ENCODE results near the gene ZEB2. TPM values are rescaled to one million over a fixed set of nuclear protein-coding genes. Genes with fewer than 3 reads are reported as not detected.

ZEB2 gene
- total and polyA plus RNA-seq, 10 of the 15 experiments (the other 5 are each of a cell fraction or from before 2014, with no cell fraction given), result 0.14 to 3.2 (median 0.84) TPM

DNA sequence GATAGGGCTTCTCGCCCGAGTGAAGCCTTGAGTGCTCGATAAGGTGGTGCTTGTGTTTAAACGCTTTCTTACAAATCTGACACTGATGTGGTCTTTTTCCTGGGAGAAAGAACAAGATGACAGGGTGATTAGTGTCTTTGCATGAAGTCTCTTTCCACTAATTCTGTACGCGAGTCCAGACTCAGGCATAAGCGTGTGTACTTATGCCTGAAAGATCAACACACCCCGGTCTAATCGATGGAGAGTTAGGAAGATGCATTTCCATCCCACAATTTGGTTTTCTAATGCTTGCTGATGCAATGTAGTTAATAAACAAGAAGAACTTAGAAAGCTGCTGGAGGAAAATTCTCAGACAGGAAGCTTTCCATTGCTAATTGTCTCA is 130.0 kb downstream of the ZEB2 start:
- ChIA-PET RAD21 (ENCODE audit: unreplicated experiment) (no interaction called here), SMC1A (ENCODE audit: uncharacterized antibody, unreplicated experiment) (no interaction called here)
- WGBS (ENCODE audit: insufficient coverage, insufficient replicate concordance, low lambda C conversion rate, missing lambda C conversion rate), result 89% methylated on average over 9 of the region's 9 CpGs

More for the DNA sequence above, 130.0 kb downstream of the ZEB2 start:
- no peak overlapping the region for H3K4me2 ChIP-seq (ENCODE audit: control insufficient read depth, insufficient read depth)
- no peak overlapping the region for H3K27ac ChIP-seq (ENCODE audit: control insufficient read depth, insufficient read depth)
- no peaks in the 10 kb centered on the region for H3K27me3 ChIP-seq (replicated peaks in 1 of 2; ENCODE audit: control insufficient read depth in 2 of 2, insufficient read depth in 2 of 2, low read length in 1 of 2)
- DNase-seq (ENCODE audit: low read depth, low spot score) (no peak), ATAC-seq (no peak), FAIRE-seq (no peak)
- ChIA-PET CTCF (no interaction called here), POLR2A (no interaction called here)
- H3K9ac ChIP-seq (ENCODE audit: control insufficient read depth, insufficient read depth, low read length), result no peak overlapping the region
- no peaks in the 10 kb centered on the region for H3K79me2 ChIP-seq (ENCODE audit: control insufficient read depth, insufficient read depth, low read length)
- H3K4me3 ChIP-seq, result no peak overlapping the region
- no peak overlapping the region for H2AFZ ChIP-seq (ENCODE audit: control insufficient read depth, low read depth, low read length)
- no peaks in the 10 kb centered on the region for H3K9me3 ChIP-seq (replicated peaks; ENCODE audit: control insufficient read depth, insufficient read depth, low read length)
- no TSS peak for BruUV-seq (replicated peaks)
- TF ChIP-seq PAX5 (IDR thresholded peaks at IDR 0.05; ENCODE audit: borderline replicate concordance, low read depth, low read length) (no peak), NFXL1 (IDR thresholded peaks at IDR 0.05; ENCODE audit: borderline replicate concordance) (no peak), DPF2 (IDR thresholded peaks at IDR 0.05) (no peak), RCOR1 (conservative IDR thresholded peaks at IDR 0.05; ENCODE audit: low read depth, low read length) (no peak), SREBF1 (IDR thresholded peaks at IDR 0.05; ENCODE audit: low read length) (no peak), ZNF24 (IDR thresholded peaks at IDR 0.05) (no peak), SRF (IDR thresholded peaks at IDR 0.05; ENCODE audit: low read depth in 2 of 2, low read length in 2 of 2) (no peak), RELB (IDR thresholded peaks at IDR 0.05; ENCODE audit: low read depth) (no peak)
- in situ Hi-C loops (cut with MboI) (no loop called here), intact Hi-C loops (cut with micrococcal nuclease; ENCODE audit: unreplicated experiment) (no loop called here)
- no peaks in the 10 kb centered on the region for H4K20me1 ChIP-seq (ENCODE audit: control insufficient read depth, insufficient read depth)
- no peaks in the 10 kb centered on the region for H3K36me3 ChIP-seq (ENCODE audit: control insufficient read depth in 2 of 2, insufficient read depth in 2 of 2, low read length in 1 of 2)
- H3K4me1 ChIP-seq (ENCODE audit: control insufficient read depth, insufficient read depth, low read length), result no peaks in the 10 kb centered on the region

Data from GM12878 (cell line).